PFSK-1 (cell line): ENCODE results near the gene MAML2.

Source experiments
- FOXP2 ChIP-seq: optimal IDR thresholded peaks from 2 replicates; pipeline ENCODE3; 2011; ENCODE audit warnings: borderline replicate concordance, control low read depth, inconsistent platforms; ENCODE audit not compliant: insufficient read depth; ENCODE audit errors: extremely low read length, extremely low read depth
- POLR2AphosphoS5 ChIP-seq: IDR thresholded peaks from 2 replicates; pipeline ENCODE4 v1.6.1; 2012; ENCODE audit warnings: low read depth, mild to moderate bottlenecking, control low read depth, low read length, moderate library complexity
- SIN3A ChIP-seq: IDR thresholded peaks from 2 replicates; pipeline ENCODE4 v1.6.1; 2012; ENCODE audit warnings: mild to moderate bottlenecking, low read length, moderate library complexity, borderline replicate concordance; ENCODE audit not compliant: insufficient read depth
- TAF1 ChIP-seq: IDR thresholded peaks from 2 replicates; pipeline ENCODE4 v1.6.1; 2012; ENCODE audit warnings: low read length, control low read depth, borderline replicate concordance; ENCODE audit not compliant: insufficient read depth
- TF ChIP-seq, protein P1 (sequence below), 2 experiments: IDR thresholded peaks; 2 replicates each; pipeline versions ENCODE4 v1.6.1 to v1.8.0; 2011 to 2012; ENCODE audit warnings: low read depth in 2 of 2, low read length in 2 of 2, control low read depth in 1 of 2, inconsistent platforms in 1 of 2, mild to moderate bottlenecking in 1 of 2, moderate library complexity in 1 of 2; ENCODE audit not compliant: insufficient read depth in 1 of 2

Gene MAML2

GRCh38 chr11:96096360-96096759 lies 246.6 kb downstream of the MAML2 start:
- TF ChIP-seq FOXP2 (no peak), SIN3A (no peak), TAF1 (no peak), POLR2AphosphoS5 (no peak)
- TF ChIP-seq, protein P1, sequence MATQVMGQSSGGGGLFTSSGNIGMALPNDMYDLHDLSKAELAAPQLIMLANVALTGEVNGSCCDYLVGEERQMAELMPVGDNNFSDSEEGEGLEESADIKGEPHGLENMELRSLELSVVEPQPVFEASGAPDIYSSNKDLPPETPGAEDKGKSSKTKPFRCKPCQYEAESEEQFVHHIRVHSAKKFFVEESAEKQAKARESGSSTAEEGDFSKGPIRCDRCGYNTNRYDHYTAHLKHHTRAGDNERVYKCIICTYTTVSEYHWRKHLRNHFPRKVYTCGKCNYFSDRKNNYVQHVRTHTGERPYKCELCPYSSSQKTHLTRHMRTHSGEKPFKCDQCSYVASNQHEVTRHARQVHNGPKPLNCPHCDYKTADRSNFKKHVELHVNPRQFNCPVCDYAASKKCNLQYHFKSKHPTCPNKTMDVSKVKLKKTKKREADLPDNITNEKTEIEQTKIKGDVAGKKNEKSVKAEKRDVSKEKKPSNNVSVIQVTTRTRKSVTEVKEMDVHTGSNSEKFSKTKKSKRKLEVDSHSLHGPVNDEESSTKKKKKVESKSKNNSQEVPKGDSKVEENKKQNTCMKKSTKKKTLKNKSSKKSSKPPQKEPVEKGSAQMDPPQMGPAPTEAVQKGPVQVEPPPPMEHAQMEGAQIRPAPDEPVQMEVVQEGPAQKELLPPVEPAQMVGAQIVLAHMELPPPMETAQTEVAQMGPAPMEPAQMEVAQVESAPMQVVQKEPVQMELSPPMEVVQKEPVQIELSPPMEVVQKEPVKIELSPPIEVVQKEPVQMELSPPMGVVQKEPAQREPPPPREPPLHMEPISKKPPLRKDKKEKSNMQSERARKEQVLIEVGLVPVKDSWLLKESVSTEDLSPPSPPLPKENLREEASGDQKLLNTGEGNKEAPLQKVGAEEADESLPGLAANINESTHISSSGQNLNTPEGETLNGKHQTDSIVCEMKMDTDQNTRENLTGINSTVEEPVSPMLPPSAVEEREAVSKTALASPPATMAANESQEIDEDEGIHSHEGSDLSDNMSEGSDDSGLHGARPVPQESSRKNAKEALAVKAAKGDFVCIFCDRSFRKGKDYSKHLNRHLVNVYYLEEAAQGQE (IDR thresholded peaks at IDR 0.05; ENCODE audit: insufficient read depth in 1 of 2, low read depth in 2 of 2, low read length in 2 of 2) = no peak

GRCh38 chr11:96095884-96096303 lies 247.1 kb downstream of the MAML2 start:
- TF ChIP-seq, protein P1 (IDR thresholded peaks at IDR 0.05; ENCODE audit: insufficient read depth in 1 of 2, low read depth in 2 of 2, low read length in 2 of 2) = no peak
- TF ChIP-seq POLR2AphosphoS5 (no peak), SIN3A (no peak), FOXP2 (no peak), TAF1 (no peak)

GRCh38 chr11:96094156-96094555 lies 248.8 kb downstream of the MAML2 start:
- TF ChIP-seq, protein P1 (IDR thresholded peaks at IDR 0.05; ENCODE audit: insufficient read depth in 1 of 2, low read depth in 2 of 2, low read length in 2 of 2) = no peak
- no peak for TF ChIP-seq SIN3A

GRCh38 chr11:96092511-96092910 lies 250.5 kb downstream of the MAML2 start:
- TF ChIP-seq SIN3A (no peak), FOXP2 (no peak)

- TF ChIP-seq FOXP2 = no peak
- TF ChIP-seq POLR2AphosphoS5 = no peak
These were observed 251.5 kb downstream of the MAML2 start for GRCh38 chr11:96091476-96091875.

- TF ChIP-seq FOXP2 (no peak), TAF1 (no peak), SIN3A (no peak), POLR2AphosphoS5 (no peak)
- TF ChIP-seq, protein P1 (IDR thresholded peaks at IDR 0.05; ENCODE audit: insufficient read depth in 1 of 2, low read depth in 2 of 2, low read length in 2 of 2) = no peak
These were observed 252.3 kb downstream of the MAML2 start for GRCh38 chr11:96090711-96091110.
